B cell (primary cell): ENCODE data around the gene TSPAN5. TPM values are rescaled to one million over a fixed set of nuclear protein-coding genes. Genes with fewer than 3 reads are reported as not detected.
"Not testable (repeated sequence)": the region's sequence is repeated elsewhere in the genome, so short reads cannot be mapped to it uniquely, and the experiment has no call there.

Experiments used
- ATAC-seq: fragments of 200-7000 bp; cut with Tn5 transposase; one replicate; pipeline ENCODE4 v1.10.0; 2021; ENCODE audit warnings: low read depth, mild to moderate bottlenecking, moderate number of reproducible peaks, moderate library complexity
- CTCF ChIA-PET: fragments of 350-600 bp; sonication (Branson Sonifier 250); formaldehyde crosslinking; loops from one replicate; lab custom pipeline; 2021; ENCODE audit warnings: antibody characterized with exemption, inconsistent platforms; lab: Charles Lee
- POLR2A ChIA-PET: fragments of 350-600 bp; sonication (Branson Sonifier 250); formaldehyde crosslinking; loops from one replicate; lab custom pipeline; 2021; ENCODE audit warnings: antibody characterized with exemption; lab: Charles Lee
- DNase-seq: peaks from one replicate; pipeline ENCODE4 v3.0.0; 2013
- H2AFZ ChIP-seq: 2 replicates; pipeline ENCODE4 v1.6.1; 2012; ENCODE audit warnings: mild to moderate bottlenecking, low read depth, low read length; ENCODE audit not compliant: insufficient read depth, poor library complexity, severe bottlenecking
- H3K27ac ChIP-seq, 2 donors: 1 replicate in 1 of 2; 2 replicates in 1 of 2; pipeline ENCODE4 v1.5.1; 2012 to 2013; ENCODE audit warnings: low read length in 2 of 2, mild to moderate bottlenecking in 2 of 2, moderate library complexity in 1 of 2
- H3K27me3 ChIP-seq, 4 experiments: fragments of 200-600 bp in 1 of 4; sonication (generic) in 1 of 4; replicated peaks in 1 of 4; 1 replicate in 2 of 4; 2 replicates in 2 of 4; pipeline versions ENCODE4 v1.6.1 to v1.7.0; 2013 to 2016; ENCODE audit warnings: low read length in 3 of 4, mild to moderate bottlenecking in 2 of 4, mixed read lengths in 1 of 4, moderate library complexity in 1 of 4; ENCODE audit not compliant: insufficient read depth in 4 of 4, control insufficient read depth in 3 of 4; ENCODE audit errors: control extremely low read depth in 1 of 4
- H3K36me3 ChIP-seq, 2 experiments: replicated peaks in 1 of 2; 1 replicate in 1 of 2; 2 replicates in 1 of 2; pipeline versions ENCODE4 v1.6.1 to v1.7.1; 2013; ENCODE audit warnings: low read length in 1 of 2; ENCODE audit not compliant: insufficient read depth in 2 of 2, control insufficient read depth in 1 of 2; ENCODE audit errors: control extremely low read depth in 1 of 2, extremely low read depth in 1 of 2
- H3K4me1 ChIP-seq, 2 donors: fragments of 200-600 bp in 1 of 2; sonication (generic) in 1 of 2; 1 replicate in 1 of 2; 2 replicates in 1 of 2; pipeline versions ENCODE4 v1.5.1 to v1.6.1; 2013 to 2017; ENCODE audit warnings: low read length in 2 of 2; ENCODE audit not compliant: control insufficient read depth in 2 of 2, insufficient read depth in 2 of 2
- H3K4me2 ChIP-seq: replicated peaks from 2 replicates; pipeline ENCODE3; 2012; ENCODE audit warnings: mild to moderate bottlenecking, low read depth, low read length; ENCODE audit not compliant: poor library complexity, severe bottlenecking
- H3K4me3 ChIP-seq, 5 experiments: fragments of 200-600 bp in 1 of 5; sonication (generic) in 1 of 5; 1 replicate in 3 of 5; 2 replicates in 2 of 5; pipeline versions ENCODE4 v1.5.1 to v1.7.0; 2011 to 2016; ENCODE audit warnings: low read length in 4 of 5, mild to moderate bottlenecking in 4 of 5, low read depth in 2 of 5, control low read depth in 1 of 5, moderate library complexity in 1 of 5; ENCODE audit not compliant: insufficient read depth in 1 of 5; ENCODE audit errors: control extremely low read depth in 1 of 5, extremely low read depth in 1 of 5
- H3K79me2 ChIP-seq: fragments of 200-600 bp; sonication (generic); one replicate; pipeline ENCODE4 v1.6.0; 2016; ENCODE audit warnings: low read length; ENCODE audit not compliant: control insufficient read depth, insufficient read depth
- H3K9ac ChIP-seq: fragments of 200-600 bp; sonication (generic); 2 replicates; pipeline ENCODE4 v1.6.1; 2017; ENCODE audit warnings: mild to moderate bottlenecking, low read length, moderate library complexity
- H3K9me3 ChIP-seq, 3 donors: one replicate each; pipeline versions ENCODE4 v1.6.1 to v1.7.1; 2013; ENCODE audit warnings: low read length in 2 of 3; ENCODE audit not compliant: control insufficient read depth in 2 of 3, insufficient read depth in 1 of 3; ENCODE audit errors: control extremely low read depth in 1 of 3
- H4K20me1 ChIP-seq: 2 replicates; pipeline ENCODE4 v1.6.0; 2012; ENCODE audit warnings: mild to moderate bottlenecking, low read length; ENCODE audit not compliant: insufficient read depth, control insufficient read depth, poor library complexity, severe bottlenecking
- H3K27ac Mint-ChIP-seq: one replicate; pipeline ENCODE4 v1.8.0; 2021; ENCODE audit warnings: mixed read lengths
- H3K27me3 Mint-ChIP-seq: one replicate; pipeline ENCODE4 v1.8.0; 2021; ENCODE audit warnings: mixed read lengths
- H3K4me1 Mint-ChIP-seq: one replicate; pipeline ENCODE4 v1.8.0; 2021; ENCODE audit warnings: mixed read lengths
- H3K4me3 Mint-ChIP-seq: one replicate; pipeline ENCODE4 v1.8.0; 2021; ENCODE audit warnings: mixed read lengths
- H3K9me3 Mint-ChIP-seq: one replicate; pipeline ENCODE4 v1.8.0; 2022; ENCODE audit warnings: mixed read lengths; ENCODE audit not compliant: insufficient read depth
- CTCF ChIP-seq: fragments of 200-600 bp; IDR thresholded peaks from one replicate; pipeline ENCODE4 v1.8.0; 2022; ENCODE audit warnings: antibody characterized with exemption, mild to moderate bottlenecking
- EZH2 ChIP-seq: IDR thresholded peaks from 2 replicates; pipeline ENCODE4 v1.6.1; 2012; ENCODE audit warnings: borderline replicate concordance, low read depth, mild to moderate bottlenecking, moderate library complexity, low read length; ENCODE audit not compliant: insufficient read depth, poor library complexity, severe bottlenecking
- WGBS: methylation state at CpG from one replicate; pipeline ENCODE4 v1.1.5; 2013; ENCODE audit warnings: missing lambda C conversion rate; ENCODE audit not compliant: insufficient coverage; 5-methylcytosine and 5-hydroxymethylcytosine counted together
- intact Hi-C: fragments of 100-400 bp; cut with micrococcal nuclease; formaldehyde crosslinking; loops from one replicate; pipeline ENCODE4 v1.10.0; 2022
- polyA plus RNA-seq: library from polyadenylated mRNA; depleted of rRNA; stranded (reverse); fragments of >200 nt; gene quantifications from 2 replicates; pipeline ENCODE4 v1.2.3, GENCODE V29; 2012
- total RNA-seq, 2 donors: library from RNA; stranded (reverse); fragments of 120-200 nt in 1 of 2; gene quantifications; 1 replicate in 1 of 2; 2 replicates in 1 of 2; pipeline versions ENCODE4 v1.2.3 to v1.2.4, GENCODE V29; 2013 to 2022

TSPAN5 gene
- total and polyA plus RNA-seq, 2 donors (not counting 1 experiment from before 2014, with no cell fraction given) = 2.6 to 5.3 TPM

- no peak overlapping the region for H3K4me2 ChIP-seq
- no peaks in the 10 kb centered on the region for H3K27me3 Mint-ChIP-seq
- no peak overlapping the region for H3K4me3 ChIP-seq
- 99% methylated on average over 10 of the region's 11 CpGs for WGBS
- peaks cover 2% of the 10 kb centered on the region for H3K9me3 Mint-ChIP-seq
- no peaks in the 10 kb centered on the region for H3K4me1 ChIP-seq
- intact Hi-C loops = no loop called here
- CTCF ChIA-PET = no interaction called here
- POLR2A ChIA-PET = no interaction called here
- no peaks in the 10 kb centered on the region for H3K79me2 ChIP-seq
- H4K20me1 ChIP-seq = no peaks in the 10 kb centered on the region
- TF ChIP-seq CTCF (no peak), EZH2 (no peak)
- H3K27ac Mint-ChIP-seq = no peak overlapping the region
- no peaks in the 10 kb centered on the region for H3K27me3 ChIP-seq
- H2AFZ ChIP-seq = no peak overlapping the region
- H3K9me3 ChIP-seq = peaks cover 0 to 12% (median 0%) of the 10 kb centered on the region in 3 donors
- no peaks in the 10 kb centered on the region for H3K36me3 ChIP-seq
- H3K27ac ChIP-seq = no peak overlapping the region
- H3K4me1 Mint-ChIP-seq = peaks cover 1% of the 10 kb centered on the region
- no peak overlapping the region for H3K9ac ChIP-seq
- H3K4me3 Mint-ChIP-seq = no peak overlapping the region
- ATAC-seq = no peak
- no peak for DNase-seq
Observed at GRCh38 chr4:98536631-98537030, 121.8 kb downstream of the TSPAN5 start.

- H3K9me3 Mint-ChIP-seq, H3K27me3 Mint-ChIP-seq, H3K27ac Mint-ChIP-seq, H3K27me3 ChIP-seq, H3K4me3 Mint-ChIP-seq, H3K4me1 Mint-ChIP-seq, H3K36me3 ChIP-seq, H3K27ac ChIP-seq, H4K20me1 ChIP-seq, H3K4me1 ChIP-seq, ATAC-seq, POLR2A ChIA-PET, intact Hi-C loops, H2AFZ ChIP-seq, DNase-seq, H3K4me3 ChIP-seq, H3K9ac ChIP-seq, H3K79me2 ChIP-seq, H3K4me2 ChIP-seq: not testable (repeated sequence)
- H3K9me3 ChIP-seq = peaks cover 0 to 12% (median 0%) of the 10 kb centered on the region in 3 donors
- CTCF ChIA-PET = interaction anchor here (0.6 kb wide), 1 partner anchor 11 kb away, joined by 3 read pairs; no protein-coding TSS in a partner anchor
- WGBS = 78% methylated on average over 1 of the region's 2 CpGs
Observed at GRCh38 chr4:98534146-98534545, 124.3 kb downstream of the TSPAN5 start.
